HG03196 (cell line): Measurements from ENCODE around the gene PRH2.

ENCODE experiments used
- ATAC-seq: cut with Tn5 transposase; IDR thresholded peaks from one replicate; pipeline ENCODE4 v1.9.1; 2021; ENCODE audit not compliant: unreplicated experiment

The PRH2 gene

GRCh38 chr12:10959804-10960203 lies 30.8 kb downstream of the PRH2 start:
- no peak for ATAC-seq

GRCh38 chr12:10960211-10960610 lies 31.2 kb downstream of the PRH2 start:
- ATAC-seq: no peak

GRCh38 chr12:10965476-10965875 lies 36.4 kb downstream of the PRH2 start:
- no peak for ATAC-seq

- no peak for ATAC-seq
Observed at GRCh38 chr12:10966314-10966713, 37.3 kb downstream of the PRH2 start.

GRCh38 chr12:10967409-10967808 lies 38.4 kb downstream of the PRH2 start:
- ATAC-seq: no peak

GRCh38 chr12:10968765-10969456 lies 39.9 kb downstream of the PRH2 start:
- no peak for ATAC-seq

- no peak for ATAC-seq
Observed at GRCh38 chr12:10974965-10975364, 45.9 kb downstream of the PRH2 start.

GRCh38 chr12:10982244-10982643 lies 53.2 kb downstream of the PRH2 start:
- ATAC-seq: no peak
